C4-2B (cell line): ENCODE data around the gene MDM1.

Source experiments
- H3K27ac ChIP-seq: fragments of 450-650 bp; 2 replicates; pipeline ENCODE4 v1.5.1; 2017
- CTCF ChIP-seq: fragments of 450-650 bp; conservative IDR thresholded peaks from 2 replicates; pipeline ENCODE4 v1.5.1; 2017; ENCODE audit warnings: mild to moderate bottlenecking
- ZFX ChIP-seq: fragments of 450-650 bp; IDR thresholded peaks from 2 replicates; pipeline ENCODE4 v1.6.1; 2017

MDM1 gene

GRCh38 chr12:68364893-68365725 is 32.9 kb upstream of the MDM1 start:
- TF ChIP-seq CTCF (no peak), ZFX (no peak)
- H3K27ac ChIP-seq = no peak overlapping the region

GRCh38 chr12:68364328-68364727 is 32.2 kb upstream of the MDM1 start:
- no peak overlapping the region for H3K27ac ChIP-seq
- no peak for TF ChIP-seq CTCF
- TF ChIP-seq ZFX = no peak

- TF ChIP-seq CTCF = no peak
- TF ChIP-seq ZFX = no peak
- no peak overlapping the region for H3K27ac ChIP-seq
These were observed 29.8 kb upstream of the MDM1 start for GRCh38 chr12:68361953-68362352.

GRCh38 chr12:68359674-68360073 is 27.5 kb upstream of the MDM1 start:
- TF ChIP-seq ZFX (no peak), CTCF (no peak)
- no peak overlapping the region for H3K27ac ChIP-seq

- TF ChIP-seq ZFX (no peak), CTCF (peak; percentile 83)
- no peak overlapping the region for H3K27ac ChIP-seq
These were observed 26.6 kb upstream of the MDM1 start for GRCh38 chr12:68358532-68359485.

- TF ChIP-seq CTCF (no peak), ZFX (no peak)
- H3K27ac ChIP-seq = no peak overlapping the region
These were observed 24.8 kb upstream of the MDM1 start for GRCh38 chr12:68356986-68357385.
